MM.1S (cell line): ENCODE data around the gene KLK15.

Source experiments
- DNase-seq: peaks from one replicate; pipeline ENCODE4 v3.0.0-alpha.2; 2015
- H2AFZ ChIP-seq: fragments of 300-600 bp; sonication (generic); 2 replicates; pipeline ENCODE4 v1.6.0; 2016; ENCODE audit warnings: antibody characterized with exemption, low read length
- H3F3A ChIP-seq: fragments of 300-600 bp; sonication (generic); 2 replicates; pipeline ENCODE4 v1.6.1; 2016; ENCODE audit warnings: mild to moderate bottlenecking, antibody characterized with exemption, low read length, moderate library complexity, mixed read lengths; ENCODE audit not compliant: insufficient read depth
- H3K27ac ChIP-seq: fragments of 300-600 bp; sonication (generic); 2 replicates; pipeline ENCODE4 v1.5.1; 2016; ENCODE audit warnings: mild to moderate bottlenecking, low read length
- H3K27me3 ChIP-seq: fragments of 300-600 bp; sonication (generic); replicated peaks from 2 replicates; pipeline ENCODE4 v1.6.0; 2016; ENCODE audit warnings: low read length; ENCODE audit not compliant: insufficient read depth
- H3K36me3 ChIP-seq: fragments of 300-600 bp; sonication (generic); replicated peaks from 2 replicates; pipeline ENCODE4 v1.6.1; 2016; ENCODE audit warnings: mild to moderate bottlenecking, low read length, mixed read lengths; ENCODE audit not compliant: insufficient read depth
- H3K4me1 ChIP-seq: fragments of 300-600 bp; sonication (generic); 2 replicates; pipeline ENCODE4 v1.6.1; 2016; ENCODE audit warnings: low read length, mixed read lengths
- H3K4me2 ChIP-seq: fragments of 300-600 bp; sonication (generic); 2 replicates; pipeline ENCODE4 v1.6.0; 2016; ENCODE audit warnings: low read depth, low read length
- H3K4me3 ChIP-seq: fragments of 300-600 bp; sonication (generic); 2 replicates; pipeline ENCODE4 v1.5.1; 2016; ENCODE audit warnings: low read length, mixed read lengths
- H3K79me2 ChIP-seq: fragments of 300-600 bp; sonication (generic); 2 replicates; pipeline ENCODE4 v1.6.1; 2016; ENCODE audit warnings: mixed run types, low read length, mixed read lengths
- H3K9ac ChIP-seq: fragments of 300-600 bp; sonication (generic); 2 replicates; pipeline ENCODE4 v1.6.1; 2016; ENCODE audit warnings: low read length, mixed read lengths
- H3K9me2 ChIP-seq: fragments of 300-600 bp; sonication (generic); replicated peaks from 2 replicates; pipeline ENCODE4 v1.6.1; 2016; ENCODE audit warnings: mild to moderate bottlenecking, low read length, mixed read lengths; ENCODE audit not compliant: insufficient read depth
- H3K9me3 ChIP-seq: fragments of 300-600 bp; sonication (generic); replicated peaks from 2 replicates; pipeline ENCODE4 v1.6.1; 2016; ENCODE audit warnings: mild to moderate bottlenecking, low read length, mixed read lengths; ENCODE audit not compliant: insufficient read depth
- H4K20me1 ChIP-seq: fragments of 300-600 bp; sonication (generic); 2 replicates; pipeline ENCODE4 v1.6.1; 2016; ENCODE audit warnings: mild to moderate bottlenecking, low read length, moderate library complexity, mixed read lengths; ENCODE audit not compliant: insufficient read depth
- CTCF ChIP-seq: fragments of 300-600 bp; sonication (generic); IDR thresholded peaks from 2 replicates; pipeline ENCODE4 v1.5.1; 2016; ENCODE audit warnings: antibody characterized with exemption, low read length, mixed read lengths
- EZH2 ChIP-seq: fragments of 300-600 bp; sonication (generic); optimal IDR thresholded peaks from 2 replicates; pipeline ENCODE3; 2017; ENCODE audit warnings: low read depth, mild to moderate bottlenecking, antibody characterized with exemption, low read length, mixed read lengths
- EZH2phosphoT487 ChIP-seq: fragments of 300-600 bp; sonication (generic); IDR thresholded peaks from 2 replicates; pipeline ENCODE4 v1.6.1; 2018; ENCODE audit warnings: antibody characterized with exemption, low read length

Gene KLK15

GRCh38 chr19:50878851-50879250, 45.5 kb upstream of the KLK15 start:
- no peaks in the 10 kb centered on the region for H4K20me1 ChIP-seq
- no peaks in the 10 kb centered on the region for H3K9me2 ChIP-seq
- H3K4me1 ChIP-seq, result peaks cover 6% of the 10 kb centered on the region; the same call in 1 of the 2 replicates
- H3K27me3 ChIP-seq, result peaks cover 50% of the 10 kb centered on the region
- H3K9ac ChIP-seq, result no peak overlapping the region
- H3K27ac ChIP-seq, result no peak overlapping the region
- no peak for DNase-seq
- H3F3A ChIP-seq, result no peaks in the 10 kb centered on the region
- H3K9me3 ChIP-seq, result no peaks in the 10 kb centered on the region
- H2AFZ ChIP-seq, result no peak overlapping the region
- TF ChIP-seq EZH2, result no peak
- no peak for TF ChIP-seq CTCF
- no peak for TF ChIP-seq EZH2phosphoT487
- H3K4me2 ChIP-seq, result no peak overlapping the region
- no peak overlapping the region for H3K4me3 ChIP-seq
- no peaks in the 10 kb centered on the region for H3K79me2 ChIP-seq
- no peaks in the 10 kb centered on the region for H3K36me3 ChIP-seq

- H3K9me3 ChIP-seq, result no peaks in the 10 kb centered on the region
- peaks cover 6% of the 10 kb centered on the region; the same call in 1 of the 2 replicates for H3K4me1 ChIP-seq
- no peaks in the 10 kb centered on the region for H3K9me2 ChIP-seq
- H3K4me3 ChIP-seq, result no peak overlapping the region
- H3K27me3 ChIP-seq, result peaks cover 50% of the 10 kb centered on the region
- no peak overlapping the region for H3K4me2 ChIP-seq
- DNase-seq, result no peak
- no peaks in the 10 kb centered on the region for H4K20me1 ChIP-seq
- H2AFZ ChIP-seq, result no peak overlapping the region
- H3K36me3 ChIP-seq, result no peaks in the 10 kb centered on the region
- H3K9ac ChIP-seq, result no peak overlapping the region
- TF ChIP-seq EZH2 (no peak), EZH2phosphoT487 (no peak), CTCF (no peak)
- no peaks in the 10 kb centered on the region for H3K79me2 ChIP-seq
- no peak overlapping the region for H3K27ac ChIP-seq
- no peaks in the 10 kb centered on the region for H3F3A ChIP-seq
Observed at GRCh38 chr19:50877338-50877737, 44.0 kb upstream of the KLK15 start.

- TF ChIP-seq EZH2phosphoT487 (no peak), EZH2 (no peak)
- H3F3A ChIP-seq, result no peaks in the 10 kb centered on the region
- no peaks in the 10 kb centered on the region for H3K79me2 ChIP-seq
- no peaks in the 10 kb centered on the region for H3K36me3 ChIP-seq
- peak overlapping the region; percentile 79 for H2AFZ ChIP-seq
- H3K9ac ChIP-seq, result no peak overlapping the region
- peaks cover 50% of the 10 kb centered on the region for H3K27me3 ChIP-seq
- H3K4me2 ChIP-seq, result peak overlapping the region; percentile 74; the same call in 1 of the 2 replicates
- H3K9me2 ChIP-seq, result no peaks in the 10 kb centered on the region
- DNase-seq, result no peak
- H3K4me3 ChIP-seq, result peak overlapping the region; percentile 52
- H3K9me3 ChIP-seq, result no peaks in the 10 kb centered on the region
- peaks cover 6% of the 10 kb centered on the region; the same call in 1 of the 2 replicates for H3K4me1 ChIP-seq
- no peak overlapping the region for H3K27ac ChIP-seq
- no peaks in the 10 kb centered on the region for H4K20me1 ChIP-seq
Observed at GRCh38 chr19:50876456-50876855, 43.1 kb upstream of the KLK15 start.

- Histone ChIP-seq H2AFZ (peak overlapping the region; percentile 79), H3K27ac (no peak overlapping the region), H3K36me3 (no peaks in the 10 kb centered on the region), H3K9me2 (no peaks in the 10 kb centered on the region), H3K4me2 (peak overlapping the region; percentile 74; the same call in 1 of the 2 replicates), H3K9ac (peak overlapping the region; percentile 3; the same call in 1 of the 2 replicates), H3K9me3 (no peaks in the 10 kb centered on the region), H3K4me3 (peak overlapping the region; percentile 52), H4K20me1 (no peaks in the 10 kb centered on the region), H3F3A (no peaks in the 10 kb centered on the region), H3K4me1 (peaks cover 6% of the 10 kb centered on the region; the same call in 1 of the 2 replicates), H3K27me3 (peaks cover 53% of the 10 kb centered on the region), H3K79me2 (no peaks in the 10 kb centered on the region)
- DNase-seq, result peak; percentile 10
- TF ChIP-seq CTCF (no peak), EZH2phosphoT487 (no peak), EZH2 (no peak)
Observed at GRCh38 chr19:50875795-50876422, 42.5 kb upstream of the KLK15 start.
